Muscle of leg (tissue), 11 donors: ENCODE data around the gene ARF5. TPM values are rescaled to one million over a fixed set of nuclear protein-coding genes. Genes with fewer than 3 reads are reported as not detected.

Source experiments
- DNase-seq: peaks from one replicate; pipeline ENCODE4 v3.0.0; 2013
- H3K27ac ChIP-seq: one replicate; pipeline ENCODE4 v1.5.1; 2013; ENCODE audit warnings: mild to moderate bottlenecking, low read length, control low read depth
- H3K27me3 ChIP-seq: one replicate; pipeline ENCODE4 v1.6.1; 2013; ENCODE audit warnings: low read length; ENCODE audit not compliant: control insufficient read depth, insufficient read depth
- H3K36me3 ChIP-seq: one replicate; pipeline ENCODE4 v1.6.1; 2013; ENCODE audit warnings: low read length; ENCODE audit not compliant: control insufficient read depth, insufficient read depth
- H3K4me1 ChIP-seq: one replicate; pipeline ENCODE4 v1.6.1; 2013; ENCODE audit warnings: low read length; ENCODE audit not compliant: control insufficient read depth, insufficient read depth
- H3K4me3 ChIP-seq: one replicate; pipeline ENCODE4 v1.5.1; 2013; ENCODE audit warnings: low read length, control low read depth
- H3K9me3 ChIP-seq: replicated peaks from 2 replicates; pipeline ENCODE4 v1.6.1; 2013; ENCODE audit warnings: low read depth, low read length; ENCODE audit not compliant: control insufficient read depth
- WGBS: methylation state at CpG from one replicate; pipeline ENCODE4 v1.1.5; 2013; ENCODE audit warnings: missing lambda C conversion rate; ENCODE audit not compliant: insufficient coverage; 5-methylcytosine and 5-hydroxymethylcytosine counted together
- polyA plus RNA-seq, 8 donors: library from polyadenylated mRNA; unstranded; fragments of 120-200 nt; gene quantifications; one replicate each; pipeline versions ENCODE4 v1.2.1 to v1.2.3, GENCODE V29; 2013; ENCODE audit warnings: inconsistent platforms in 1 of 8, low replicate concordance in 1 of 8; ENCODE audit not compliant: insufficient read length in 8 of 8, insufficient read depth in 1 of 8
- total RNA-seq: library from RNA; stranded (reverse); fragments of 120-200 nt; gene quantifications from one replicate; pipeline ENCODE4 v1.2.4, GENCODE V29; 2013

ARF5 gene
- total and polyA plus RNA-seq, 9 donors, result 113 to 171 (median 149) TPM

DNA sequence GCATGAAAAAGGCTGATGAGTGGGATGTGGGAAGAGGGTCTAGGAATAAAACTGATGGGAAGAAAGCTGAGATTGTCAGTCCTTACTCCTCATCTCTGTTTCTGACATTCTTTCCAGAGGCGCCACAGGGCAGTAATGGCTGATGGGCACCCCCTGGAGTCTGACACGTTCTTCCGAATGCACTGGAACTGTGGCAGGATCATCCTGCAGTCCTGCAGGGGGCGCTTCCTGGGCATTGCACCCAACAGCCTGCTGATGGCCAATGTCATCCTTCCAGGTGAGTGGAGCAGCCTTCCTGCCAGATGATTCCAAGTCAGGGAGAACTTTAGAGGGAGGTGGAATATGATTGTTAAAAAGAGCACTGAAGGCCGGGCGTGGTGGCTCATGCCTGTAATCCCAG lies 10.1 kb downstream of the ARF5 start:
- DNase-seq, result no peak
- H3K27me3 ChIP-seq, result peaks cover 3% of the 10 kb centered on the region
- no peaks in the 10 kb centered on the region for H3K4me1 ChIP-seq
- no peaks in the 10 kb centered on the region for H3K9me3 ChIP-seq
- WGBS, result 38% methylated on average over 2 of the region's 6 CpGs
- H3K4me3 ChIP-seq, result no peak overlapping the region
- H3K27ac ChIP-seq, result no peak overlapping the region
- no peaks in the 10 kb centered on the region for H3K36me3 ChIP-seq

DNA sequence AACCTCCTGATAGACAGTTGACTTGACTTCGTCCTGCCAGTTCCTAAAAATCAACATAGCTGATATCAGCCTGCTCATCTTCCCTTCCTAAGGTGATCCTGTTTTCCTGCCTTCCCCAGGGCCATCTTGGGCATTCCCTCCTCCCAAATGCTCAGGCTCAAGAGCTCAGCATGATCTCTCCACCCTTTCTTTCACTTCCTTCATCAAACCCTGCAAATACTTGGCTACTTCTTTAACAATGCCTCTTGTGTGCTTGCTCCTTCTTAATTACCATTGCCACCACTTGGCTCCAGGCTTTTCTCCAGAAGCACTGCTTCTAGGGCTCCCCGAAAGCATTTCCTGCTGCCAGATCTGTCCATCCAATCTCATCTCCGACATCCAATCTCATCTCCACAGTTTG lies 12.7 kb downstream of the ARF5 start:
- Histone ChIP-seq H3K9me3 (no peaks in the 10 kb centered on the region), H3K27me3 (peaks cover 3% of the 10 kb centered on the region), H3K36me3 (no peaks in the 10 kb centered on the region), H3K4me3 (no peak overlapping the region), H3K4me1 (no peaks in the 10 kb centered on the region), H3K27ac (no peak overlapping the region)
- DNase-seq, result no peak
- WGBS, result 78% methylated on average over 3 of the region's 3 CpGs

DNA sequence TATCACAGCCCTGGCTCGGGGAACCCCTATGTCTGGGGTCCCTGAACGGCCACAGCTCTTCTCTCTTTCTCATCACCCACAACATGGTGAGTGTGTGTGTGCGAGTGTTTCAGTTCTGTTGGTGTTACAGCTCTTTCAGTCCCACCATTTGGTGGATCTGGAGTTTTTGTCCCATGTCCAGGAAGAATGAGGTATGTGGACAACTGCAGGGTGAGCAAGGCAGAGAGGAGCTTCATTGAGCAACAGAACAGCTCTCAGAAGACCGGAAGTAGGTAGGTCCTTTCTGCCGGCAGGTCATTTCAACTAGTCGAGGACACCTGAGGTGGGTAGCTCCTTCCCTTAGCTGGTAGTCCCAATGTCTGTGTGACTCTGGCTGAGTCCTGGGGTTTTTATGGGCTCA lies 20.2 kb downstream of the ARF5 start:
- Histone ChIP-seq H3K27ac (no peak overlapping the region), H3K4me1 (no peaks in the 10 kb centered on the region), H3K9me3 (peaks cover 6% of the 10 kb centered on the region), H3K4me3 (no peak overlapping the region), H3K36me3 (no peaks in the 10 kb centered on the region), H3K27me3 (peaks cover under 1% of the 10 kb centered on the region)
- DNase-seq, result no peak
- WGBS, result 88% methylated on average over 3 of the region's 6 CpGs

DNA sequence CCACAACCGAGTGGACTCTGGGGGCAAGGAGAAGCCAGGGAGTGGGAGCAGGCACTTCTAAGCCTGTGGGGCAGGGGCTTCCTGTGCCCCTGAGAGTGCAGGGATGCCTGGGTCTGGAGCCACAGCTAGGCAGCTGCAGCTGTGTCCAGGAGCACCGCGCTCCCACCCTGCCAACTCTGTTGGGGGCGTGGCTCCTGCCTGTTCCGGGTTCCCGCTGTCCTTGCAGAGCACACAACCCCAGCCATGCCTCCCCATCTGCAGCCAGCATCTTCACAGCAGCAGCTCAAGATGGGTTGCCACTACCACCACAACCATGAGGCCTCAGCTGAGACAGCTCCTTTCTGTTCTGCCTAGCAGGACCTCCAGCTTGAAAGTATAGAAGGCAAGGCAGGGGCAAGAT lies 21.1 kb downstream of the ARF5 start:
- Histone ChIP-seq H3K27ac (no peak overlapping the region), H3K4me3 (no peak overlapping the region), H3K9me3 (peaks cover 6% of the 10 kb centered on the region), H3K27me3 (peaks cover 2% of the 10 kb centered on the region), H3K4me1 (no peaks in the 10 kb centered on the region), H3K36me3 (no peaks in the 10 kb centered on the region)
- 93% methylated on average over 6 of the region's 6 CpGs for WGBS
- DNase-seq, result no peak

DNA sequence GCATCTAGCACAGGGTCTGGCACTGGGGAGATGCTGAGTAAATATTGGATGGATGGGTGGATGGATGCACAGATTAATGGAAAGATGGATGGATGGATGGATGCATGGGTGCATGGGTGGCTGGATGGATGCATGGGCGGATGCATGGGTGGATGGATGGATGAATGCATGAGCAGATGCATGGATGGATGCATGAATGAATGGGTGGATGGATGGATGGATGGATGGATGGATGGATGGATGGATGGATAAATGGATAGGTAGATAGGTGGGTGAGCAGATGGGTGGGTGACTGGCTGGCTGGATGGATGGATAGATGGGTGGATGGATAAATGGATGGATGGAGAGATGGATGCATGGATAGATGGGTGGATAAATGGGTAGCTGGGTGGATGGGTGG lies 24.1 kb downstream of the ARF5 start:
- no peak for DNase-seq
- Histone ChIP-seq H3K36me3 (no peaks in the 10 kb centered on the region), H3K27ac (no peak overlapping the region), H3K4me3 (no peak overlapping the region), H3K27me3 (peaks cover 11% of the 10 kb centered on the region), H3K9me3 (peaks cover 6% of the 10 kb centered on the region), H3K4me1 (no peaks in the 10 kb centered on the region)
- WGBS, result 88% methylated on average over 1 of the region's 1 CpG

DNA sequence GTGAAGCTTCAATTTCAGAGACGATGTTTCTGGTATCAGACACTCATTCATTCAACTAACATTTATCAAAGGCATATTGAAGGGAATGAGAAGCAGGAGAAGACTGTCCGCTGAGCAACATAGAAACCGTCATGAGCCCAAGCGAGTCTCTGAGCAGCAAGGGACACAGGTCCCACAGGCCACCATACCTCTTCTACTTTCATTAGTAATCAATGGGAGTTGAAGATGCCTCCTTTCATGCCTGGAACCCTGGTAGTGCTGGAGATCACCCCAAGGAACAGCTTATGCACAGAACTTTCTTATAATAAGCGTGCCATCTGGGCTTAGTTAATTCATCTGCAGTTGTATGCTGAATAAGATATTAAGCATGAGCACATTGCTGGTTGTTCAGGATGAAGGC lies 28.5 kb downstream of the ARF5 start:
- no peaks in the 10 kb centered on the region for H3K36me3 ChIP-seq
- no peak overlapping the region for H3K4me3 ChIP-seq
- no peaks in the 10 kb centered on the region for H3K4me1 ChIP-seq
- peaks cover 37% of the 10 kb centered on the region for H3K27me3 ChIP-seq
- no peak for DNase-seq
- no peaks in the 10 kb centered on the region for H3K9me3 ChIP-seq
- no peak overlapping the region for H3K27ac ChIP-seq
- no CpG with 5 or more reads among the region's 5 CpGs for WGBS

DNA sequence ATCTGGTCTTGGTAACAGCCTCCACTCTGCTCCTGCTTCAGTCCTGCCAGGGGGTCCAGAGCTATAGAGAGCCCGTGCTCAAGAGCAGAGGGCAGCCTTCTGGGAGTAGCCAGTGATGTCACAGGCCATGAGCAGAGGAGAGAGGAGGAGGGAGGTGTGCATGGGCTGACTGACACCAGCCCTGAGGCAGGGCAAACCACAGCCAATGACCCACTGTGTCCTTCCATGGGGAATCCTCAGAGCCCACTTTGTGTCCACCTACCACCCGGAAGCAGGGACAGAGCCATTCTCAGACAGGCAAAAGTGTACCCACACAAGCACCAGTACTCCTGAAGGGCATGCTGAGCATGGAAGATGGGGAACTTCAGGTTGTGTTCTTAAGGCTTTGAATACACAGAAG lies 29.8 kb downstream of the ARF5 start, which contains the start of gene PAX4:
PAX4 (minus strand) TSS at position 101 of the 400 bp plus-strand sequence. CDS start 2,214 bp downstream, outside the sequence.
- H3K27me3 ChIP-seq, result peaks cover 37% of the 10 kb centered on the region

DNA sequence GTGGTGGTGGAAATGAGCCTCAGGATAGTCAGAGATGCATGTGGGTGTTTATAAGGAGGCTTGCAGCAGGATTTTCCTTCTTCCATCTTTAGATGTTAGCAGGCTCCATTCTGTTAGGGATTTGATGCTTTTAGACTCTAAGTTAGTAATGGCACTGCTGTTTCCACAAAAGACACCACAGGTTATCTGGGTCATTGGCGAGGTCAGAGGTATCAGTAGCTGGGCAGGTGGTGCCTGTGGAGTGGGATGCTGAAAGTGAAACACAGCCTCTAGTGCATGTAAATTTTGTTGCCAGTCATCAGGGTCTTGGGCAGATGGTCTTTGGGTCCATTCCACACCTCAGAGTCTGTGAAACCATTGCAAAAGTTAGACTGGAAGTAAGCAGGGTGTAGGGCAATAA lies 30.6 kb downstream of the ARF5 start:
- 50% methylated on average over 1 of the region's 1 CpG for WGBS
- no peak overlapping the region for H3K4me3 ChIP-seq
- no peaks in the 10 kb centered on the region for H3K36me3 ChIP-seq
- no peak overlapping the region for H3K27ac ChIP-seq
- no peak for DNase-seq
- no peaks in the 10 kb centered on the region for H3K4me1 ChIP-seq
- no peaks in the 10 kb centered on the region for H3K9me3 ChIP-seq
- peaks cover 35% of the 10 kb centered on the region for H3K27me3 ChIP-seq

More for the DNA sequence above, 29.8 kb downstream of the ARF5 start, which contains the start of gene PAX4:
- Histone ChIP-seq H3K36me3 (no peaks in the 10 kb centered on the region), H3K9me3 (no peaks in the 10 kb centered on the region), H3K27ac (no peak within 1 kb of the TSS), H3K4me1 (no peaks in the 10 kb centered on the region), H3K4me3 (no peak within 1 kb of the TSS)
- DNase-seq, result no peak
- 50% methylated on average over 2 of the region's 2 CpGs for WGBS

DNA sequence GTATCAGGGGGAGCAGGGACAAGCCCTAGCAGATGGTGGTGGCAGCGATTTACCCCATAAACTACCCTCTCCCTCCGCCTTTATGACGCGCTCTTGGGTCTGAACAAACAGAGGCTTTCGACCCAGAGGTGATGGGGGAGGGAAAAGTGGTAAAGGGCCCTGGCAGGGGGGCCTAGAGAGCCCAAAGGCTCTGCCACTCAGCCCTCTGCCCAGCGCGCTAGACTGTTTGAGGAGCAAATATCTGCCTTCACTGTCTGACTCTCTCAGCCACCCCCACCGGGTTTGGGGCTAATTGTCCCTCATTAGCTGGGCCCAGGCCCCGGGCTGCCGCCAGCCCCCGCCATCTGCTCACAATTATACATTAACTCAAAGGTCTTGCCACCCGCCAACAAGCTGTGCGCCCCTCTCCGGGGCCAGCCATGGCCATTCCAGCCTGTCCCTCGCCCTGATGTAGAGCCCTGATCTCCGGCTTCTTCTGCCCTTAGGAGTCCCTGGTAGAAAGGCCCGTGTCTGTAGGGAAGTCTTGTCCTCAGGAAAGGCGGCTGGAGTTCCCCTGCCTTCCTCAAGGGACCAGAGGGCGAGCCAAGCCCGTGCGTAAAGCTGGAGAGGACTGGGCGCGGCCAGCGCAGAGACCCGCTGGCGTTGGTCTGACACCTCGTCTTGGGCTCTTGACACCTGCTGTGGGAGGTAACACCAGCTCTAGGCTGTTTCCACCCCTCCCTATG lies 31.6 kb downstream of the ARF5 start:
- Histone ChIP-seq H3K27me3 (peaks cover 33% of the 10 kb centered on the region), H3K27ac (no peak overlapping the region), H3K4me1 (no peaks in the 10 kb centered on the region), H3K36me3 (no peaks in the 10 kb centered on the region), H3K4me3 (no peak overlapping the region), H3K9me3 (no peaks in the 10 kb centered on the region)
- 1% methylated on average over 17 of the region's 27 CpGs for WGBS
- DNase-seq, result no peak

DNA sequence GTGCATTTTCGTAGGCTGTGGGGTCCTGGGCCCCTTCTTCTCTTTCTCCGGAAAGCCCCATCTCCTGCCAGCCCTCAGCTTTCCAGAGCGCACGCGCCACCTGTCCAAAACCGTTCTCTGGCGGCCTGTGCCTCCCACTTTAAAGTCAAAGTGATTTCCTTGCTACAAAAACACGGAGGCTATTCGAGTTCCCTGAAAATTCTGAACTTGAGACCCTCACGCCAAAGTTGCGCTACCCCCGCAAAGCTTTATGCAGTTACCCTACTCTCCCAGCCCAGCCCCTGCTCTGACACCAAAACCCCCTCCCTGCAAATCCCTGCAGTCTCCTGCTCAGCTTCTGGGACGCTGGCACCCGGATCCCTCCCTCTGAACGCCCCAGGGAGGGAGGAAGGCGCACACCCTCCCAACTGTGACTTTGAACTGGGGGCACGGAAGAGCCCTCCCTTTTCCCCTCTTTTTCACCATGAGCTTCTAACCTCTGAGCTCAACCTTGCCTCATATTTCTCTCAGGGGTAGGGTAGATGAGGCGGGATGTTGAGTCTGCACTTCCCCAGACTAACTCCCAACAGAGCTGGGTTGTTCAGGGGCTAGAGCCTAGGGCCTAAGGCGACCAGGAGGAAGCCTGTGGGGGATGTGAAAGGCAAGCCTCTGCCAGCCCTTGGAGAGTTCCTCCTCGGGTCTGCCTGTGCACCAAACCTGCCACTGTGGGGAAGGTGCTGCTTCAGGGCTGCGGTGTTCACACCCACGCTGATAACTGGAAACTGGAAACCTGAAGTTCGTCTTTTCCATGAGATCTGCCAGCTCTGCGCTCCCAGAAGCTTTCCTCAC lies 32.4 kb downstream of the ARF5 start:
- 2% methylated on average over 19 of the region's 24 CpGs for WGBS
- Histone ChIP-seq H3K27ac (no peak overlapping the region), H3K4me1 (no peaks in the 10 kb centered on the region), H3K36me3 (no peaks in the 10 kb centered on the region), H3K27me3 (peaks cover 31% of the 10 kb centered on the region), H3K9me3 (no peaks in the 10 kb centered on the region), H3K4me3 (no peak overlapping the region)
- DNase-seq, result no peak
